Activated B cell treated with CpG ODN at 0.5 μM for 24 hours (primary cell): Measurements from ENCODE around the gene CD244. TPM values are rescaled to one million over a fixed set of nuclear protein-coding genes. Genes with fewer than 3 reads are reported as not detected.

Experiments used
- ATAC-seq: fragments of 200-7000 bp; cut with Tn5 transposase; one replicate; pipeline ENCODE4 v1.10.0; 2021; ENCODE audit warnings: low read depth, mild to moderate bottlenecking, moderate library complexity
- CTCF ChIA-PET: fragments of 350-600 bp; sonication (Branson Sonifier 250); formaldehyde crosslinking; loops from one replicate; lab custom pipeline; 2021; ENCODE audit warnings: antibody characterized with exemption; lab: Charles Lee
- POLR2A ChIA-PET: fragments of 350-600 bp; sonication (Branson Sonifier 250); formaldehyde crosslinking; loops from one replicate; lab custom pipeline; 2021; ENCODE audit warnings: antibody characterized with exemption; lab: Charles Lee
- DNase-seq: peaks from one replicate; pipeline ENCODE4 v3.0.0; 2022
- H3K27ac Mint-ChIP-seq: one replicate; pipeline ENCODE4 v1.8.0; 2020; ENCODE audit warnings: mixed read lengths
- H3K27me3 Mint-ChIP-seq: one replicate; pipeline ENCODE4 v1.8.0; 2021; ENCODE audit warnings: mixed read lengths
- H3K36me3 Mint-ChIP-seq: one replicate; pipeline ENCODE4 v1.8.0; 2021; ENCODE audit warnings: low read depth, mixed read lengths
- H3K4me1 Mint-ChIP-seq: one replicate; pipeline ENCODE4 v1.8.0; 2021; ENCODE audit warnings: mixed read lengths
- H3K4me3 Mint-ChIP-seq: one replicate; pipeline ENCODE4 v1.8.0; 2020; ENCODE audit warnings: mild to moderate bottlenecking, mixed read lengths
- H3K9me3 Mint-ChIP-seq: one replicate; pipeline ENCODE4 v1.8.0; 2020; ENCODE audit warnings: mixed read lengths
- intact Hi-C: fragments of 100-400 bp; cut with micrococcal nuclease; formaldehyde crosslinking; loops from one replicate; pipeline ENCODE4 v1.15.1; 2024
- total RNA-seq: library from RNA; stranded (reverse); gene quantifications from 2 replicates; pipeline ENCODE4 v1.2.3, GENCODE V29; 2022
- TF ChIP-seq, protein P1 (sequence below): fragments of 200-600 bp; IDR thresholded peaks from one replicate; pipeline ENCODE4 v1.8.0; 2022; ENCODE audit warnings: antibody characterized with exemption, mild to moderate bottlenecking

The CD244 gene
- total RNA-seq, 1 donor from 2014 or later: not detected

DNA sequence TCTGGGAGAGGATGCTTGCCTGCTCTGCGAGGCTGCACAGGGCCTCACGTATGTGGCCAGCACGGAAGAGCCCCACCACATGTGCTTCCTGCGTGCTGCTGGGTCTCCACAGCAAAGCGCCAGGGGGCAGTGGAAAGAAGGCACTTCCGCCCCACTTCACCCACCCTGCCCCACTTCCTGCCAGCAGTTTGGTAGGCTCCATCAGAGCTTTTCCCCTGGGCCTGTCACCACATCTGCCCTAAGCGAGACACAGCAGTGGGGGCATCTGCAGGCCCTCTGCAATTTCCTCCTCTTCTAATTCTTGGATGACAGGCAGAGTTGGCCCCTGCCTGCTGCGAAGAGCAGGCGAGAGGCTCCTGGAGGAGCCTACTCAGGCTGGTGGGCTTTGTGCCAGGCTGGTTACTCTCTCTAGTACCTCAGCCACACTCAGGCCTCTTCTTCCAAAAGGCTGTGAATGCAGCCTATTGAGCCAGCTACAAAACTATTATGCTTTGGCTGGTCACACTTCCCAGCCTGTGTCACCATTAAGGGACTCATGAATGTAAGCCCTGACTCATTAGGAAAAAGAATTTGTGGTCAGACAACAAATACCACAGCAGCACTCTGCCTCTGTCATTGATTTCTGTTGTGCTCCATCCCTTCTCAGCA lies 25.0 kb downstream of the CD244 start:
- peak; percentile 66 for DNase-seq
- H3K9me3 Mint-ChIP-seq: no peaks in the 10 kb centered on the region
- no peaks in the 10 kb centered on the region for H3K36me3 Mint-ChIP-seq
- no peaks in the 10 kb centered on the region for H3K27me3 Mint-ChIP-seq
- peak; percentile 97 for ATAC-seq
- intact Hi-C loops: loop anchor here (1.0 to 2.0 kb wide), 4 partner anchors 40 to 295 kb away; partner anchors contain the start of gene DEDD
- peaks cover 36% of the 10 kb centered on the region for H3K4me1 Mint-ChIP-seq
- POLR2A ChIA-PET: interaction anchor here (0.6 to 2.0 kb wide), 10 partner anchors 25 to 295 kb away, joined by 3 to 9 read pairs (median 4); partner anchors contain the start of genes CD244, DEDD and LY9
- CTCF ChIA-PET: interaction anchor here (0.6 to 5.2 kb wide), 21 partner anchors 9 to 728 kb away, joined by 3 to 111 read pairs (median 5); partner anchors contain the start of genes CD244, CD48, DEDD and ITLN1
- TF ChIP-seq, protein P1, sequence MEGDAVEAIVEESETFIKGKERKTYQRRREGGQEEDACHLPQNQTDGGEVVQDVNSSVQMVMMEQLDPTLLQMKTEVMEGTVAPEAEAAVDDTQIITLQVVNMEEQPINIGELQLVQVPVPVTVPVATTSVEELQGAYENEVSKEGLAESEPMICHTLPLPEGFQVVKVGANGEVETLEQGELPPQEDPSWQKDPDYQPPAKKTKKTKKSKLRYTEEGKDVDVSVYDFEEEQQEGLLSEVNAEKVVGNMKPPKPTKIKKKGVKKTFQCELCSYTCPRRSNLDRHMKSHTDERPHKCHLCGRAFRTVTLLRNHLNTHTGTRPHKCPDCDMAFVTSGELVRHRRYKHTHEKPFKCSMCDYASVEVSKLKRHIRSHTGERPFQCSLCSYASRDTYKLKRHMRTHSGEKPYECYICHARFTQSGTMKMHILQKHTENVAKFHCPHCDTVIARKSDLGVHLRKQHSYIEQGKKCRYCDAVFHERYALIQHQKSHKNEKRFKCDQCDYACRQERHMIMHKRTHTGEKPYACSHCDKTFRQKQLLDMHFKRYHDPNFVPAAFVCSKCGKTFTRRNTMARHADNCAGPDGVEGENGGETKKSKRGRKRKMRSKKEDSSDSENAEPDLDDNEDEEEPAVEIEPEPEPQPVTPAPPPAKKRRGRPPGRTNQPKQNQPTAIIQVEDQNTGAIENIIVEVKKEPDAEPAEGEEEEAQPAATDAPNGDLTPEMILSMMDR: no peak
- peak overlapping the region; percentile 84 for H3K27ac Mint-ChIP-seq
- H3K4me3 Mint-ChIP-seq: no peak overlapping the region

DNA sequence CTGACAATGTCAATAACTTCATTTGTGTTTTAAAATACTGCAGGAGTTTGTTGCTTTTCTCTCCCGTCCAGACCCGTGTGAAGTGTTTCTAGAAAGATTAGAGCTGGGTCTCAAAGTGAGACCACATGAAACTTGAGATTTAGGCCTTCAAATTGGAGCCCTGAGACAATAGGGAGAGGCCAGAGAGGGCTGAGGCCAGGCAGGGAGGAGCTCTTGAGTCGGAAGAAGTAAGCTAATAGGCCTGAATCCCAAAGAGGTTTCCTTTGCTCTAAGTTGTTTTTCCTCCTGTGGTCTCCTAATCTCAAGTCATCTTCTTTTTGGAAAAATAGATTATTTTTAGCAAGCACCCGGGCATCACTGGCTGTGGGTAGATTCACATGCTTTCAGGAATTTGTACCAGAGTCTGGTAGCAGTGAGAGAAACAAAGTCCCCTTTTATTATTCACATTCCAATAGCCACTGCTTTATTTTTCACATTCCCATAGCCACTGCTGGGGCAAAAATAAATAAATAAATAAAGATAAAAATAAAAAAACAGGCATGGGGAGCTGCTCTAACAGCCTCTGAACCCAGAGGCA lies 25.6 kb downstream of the CD244 start:
- Mint-ChIP-seq H3K27me3 (no peaks in the 10 kb centered on the region), H3K4me1 (peaks cover 33% of the 10 kb centered on the region), H3K9me3 (no peaks in the 10 kb centered on the region), H3K36me3 (no peaks in the 10 kb centered on the region), H3K4me3 (no peak overlapping the region), H3K27ac (peak overlapping the region; percentile 80)
- intact Hi-C loops: loop anchor here (1.0 to 2.0 kb wide), 5 partner anchors 40 to 296 kb away; partner anchors contain the start of gene DEDD
- ATAC-seq (no peak), DNase-seq (no peak)
- POLR2A ChIA-PET: interaction anchor here (0.5 to 2.0 kb wide), 12 partner anchors 26 to 295 kb away, joined by 3 to 9 read pairs (median 4); partner anchors contain the start of genes CD244, DEDD and LY9
- TF ChIP-seq, protein P1: no peak
- CTCF ChIA-PET: interaction anchor here (0.6 to 5.2 kb wide), 25 partner anchors 10 to 301 kb away, joined by 3 to 111 read pairs (median 4); partner anchors contain the start of genes CD244, CD48, DEDD and ITLN1

DNA sequence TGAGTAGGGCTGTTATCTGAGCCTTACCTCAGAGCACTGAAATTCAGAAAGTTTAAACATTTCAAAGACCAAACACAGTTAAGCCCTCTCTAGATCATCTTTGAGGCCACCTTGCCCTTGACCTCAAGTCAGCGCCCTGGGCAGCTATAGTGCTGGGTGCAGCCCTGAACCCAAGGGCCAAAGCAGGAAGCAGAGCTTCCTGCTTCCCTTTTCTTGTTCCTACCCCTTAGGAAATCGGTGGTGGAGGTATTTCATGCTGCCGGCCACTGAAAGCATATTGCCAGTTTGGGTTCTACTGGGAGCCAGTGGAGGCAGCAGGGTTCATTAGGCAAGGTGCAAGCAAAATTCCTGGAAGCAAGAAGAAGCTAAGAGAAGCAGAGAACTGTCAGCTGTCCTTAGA lies 26.1 kb downstream of the CD244 start:
- CTCF ChIA-PET: interaction anchor here (0.6 to 5.2 kb wide), 20 partner anchors 10 to 302 kb away, joined by 3 to 111 read pairs (median 5); partner anchors contain the start of genes CD48, DEDD, ITLN2 and LY9
- Mint-ChIP-seq H3K27me3 (no peaks in the 10 kb centered on the region), H3K4me1 (peaks cover 33% of the 10 kb centered on the region), H3K27ac (peak overlapping the region; percentile 80), H3K4me3 (no peak overlapping the region), H3K9me3 (no peaks in the 10 kb centered on the region), H3K36me3 (no peaks in the 10 kb centered on the region)
- intact Hi-C loops: loop anchor here (1.0 to 2.0 kb wide), 2 partner anchors 261 to 296 kb away; partner anchors contain the start of gene DEDD
- DNase-seq (no peak), ATAC-seq (no peak)
- POLR2A ChIA-PET: interaction anchor here (0.5 to 2.0 kb wide), 4 partner anchors 44 to 134 kb away, joined by 3 to 9 read pairs (median 4); no protein-coding TSS in a partner anchor
- TF ChIP-seq, protein P1: no peak

DNA sequence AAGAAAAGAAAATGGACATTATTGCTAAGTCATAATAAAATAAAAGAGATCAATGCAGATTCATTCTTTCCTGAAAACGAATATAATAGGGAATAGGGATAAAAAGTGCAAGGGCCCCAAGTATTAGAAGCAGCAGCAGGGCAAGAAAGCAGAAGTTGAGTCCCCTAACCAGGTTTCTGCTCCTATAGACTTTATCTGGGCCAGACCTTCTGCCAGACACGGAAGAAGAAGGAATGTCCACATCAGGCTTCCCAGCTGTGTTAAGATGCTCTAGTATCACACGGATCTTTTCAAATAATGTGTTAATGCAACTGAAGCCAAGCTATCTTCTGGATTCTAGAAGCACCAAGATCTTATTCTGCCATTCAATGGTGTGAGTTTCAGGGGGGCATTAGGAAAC lies 26.9 kb downstream of the CD244 start:
- POLR2A ChIA-PET: interaction anchor here (1.2 to 2.0 kb wide), 3 partner anchors 43 to 115 kb away, joined by 3 to 9 read pairs (median 4); no protein-coding TSS in a partner anchor
- intact Hi-C loops: loop anchor here (1.0 to 2.0 kb wide), 2 partner anchors 262 to 297 kb away; partner anchors contain the start of gene DEDD
- CTCF ChIA-PET: interaction anchor here (0.8 to 5.2 kb wide), 13 partner anchors 9 to 303 kb away, joined by 3 to 111 read pairs (median 4); partner anchors contain the start of genes DEDD and ITLN2
- no peak for DNase-seq
- no peak for ATAC-seq
- Mint-ChIP-seq H3K27ac (peak overlapping the region; percentile 80), H3K4me3 (no peak overlapping the region), H3K27me3 (no peaks in the 10 kb centered on the region), H3K4me1 (peaks cover 34% of the 10 kb centered on the region), H3K36me3 (no peaks in the 10 kb centered on the region), H3K9me3 (no peaks in the 10 kb centered on the region)
- TF ChIP-seq, protein P1: no peak
